ENCODE measurements around the gene CCNL1.
"Not testable (repeated sequence)": the region's sequence is repeated elsewhere in the genome, so short reads cannot be mapped to it uniquely, and the experiment has no call there.

The CCNL1 gene

DNA sequence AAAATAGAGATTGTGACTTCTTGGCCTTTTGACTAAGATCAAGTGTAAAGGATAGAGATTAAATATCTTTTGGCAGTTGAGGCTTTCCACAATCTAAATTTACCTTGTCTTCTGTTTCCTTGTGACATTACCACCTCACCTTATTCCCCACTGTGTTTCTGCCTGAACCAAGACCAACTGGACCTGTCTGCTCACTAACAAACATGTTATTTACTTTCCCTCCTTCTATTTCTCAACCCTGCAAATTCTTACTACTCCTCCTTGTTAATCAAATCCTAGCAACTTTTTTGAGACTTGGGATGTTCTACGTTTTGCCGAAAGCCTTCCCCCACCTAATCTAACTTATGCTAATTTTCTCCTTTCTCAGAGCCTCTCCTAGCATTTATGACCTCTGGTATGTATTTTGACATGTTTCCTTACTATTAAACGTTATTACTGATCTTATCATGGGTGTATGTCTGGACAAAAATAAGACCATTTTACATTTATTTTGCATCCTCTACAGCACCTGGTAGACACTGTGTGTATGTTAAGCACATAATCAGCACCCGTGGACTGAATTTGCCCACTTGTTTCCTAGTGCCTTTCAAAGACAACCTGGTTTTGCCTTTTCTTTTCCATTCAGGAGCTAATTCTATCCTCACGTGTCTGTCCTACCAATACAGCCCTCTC lies 7.6 kb upstream of the CCNL1 start:
- no peak for DNase-seq

DNA sequence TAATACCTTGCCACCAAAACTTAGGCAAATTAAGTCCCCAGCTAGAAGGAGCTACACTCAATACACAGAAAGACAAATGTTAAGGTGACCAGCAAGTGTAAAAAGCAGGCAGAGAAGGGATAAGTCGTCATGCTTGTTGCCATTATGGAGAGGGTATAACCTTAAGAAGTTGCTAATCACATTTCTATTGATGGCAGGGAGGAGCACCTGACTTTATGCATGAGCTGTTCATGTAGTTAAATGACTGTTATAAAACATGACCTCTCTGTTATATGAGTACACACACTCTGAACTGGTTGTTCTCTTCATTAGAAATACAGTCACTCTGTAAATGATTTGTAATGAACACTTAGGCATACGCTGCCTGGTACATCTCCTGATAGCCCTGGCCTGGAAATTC lies 6.6 kb upstream of the CCNL1 start:
- DNase-seq = no peak

DNA sequence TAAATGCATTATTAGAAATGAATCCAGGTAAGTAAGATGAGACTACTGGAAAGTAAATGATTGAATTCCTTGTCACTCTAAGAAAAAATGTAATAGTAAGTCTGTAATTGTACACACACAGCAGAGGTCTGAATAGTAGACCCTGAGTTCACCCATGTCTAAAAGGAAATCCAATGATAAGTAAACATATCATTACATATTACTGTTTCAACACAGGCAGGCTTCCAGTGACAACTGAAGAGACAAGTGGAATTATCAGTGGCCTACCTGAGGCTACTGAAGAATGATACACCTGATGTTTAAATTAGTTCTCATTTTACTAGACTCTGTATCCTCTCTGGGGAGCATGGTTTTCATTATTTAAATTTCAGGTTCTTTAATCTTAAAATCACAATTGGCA lies 6.2 kb upstream of the CCNL1 start:
- DNase-seq = no peak

DNA sequence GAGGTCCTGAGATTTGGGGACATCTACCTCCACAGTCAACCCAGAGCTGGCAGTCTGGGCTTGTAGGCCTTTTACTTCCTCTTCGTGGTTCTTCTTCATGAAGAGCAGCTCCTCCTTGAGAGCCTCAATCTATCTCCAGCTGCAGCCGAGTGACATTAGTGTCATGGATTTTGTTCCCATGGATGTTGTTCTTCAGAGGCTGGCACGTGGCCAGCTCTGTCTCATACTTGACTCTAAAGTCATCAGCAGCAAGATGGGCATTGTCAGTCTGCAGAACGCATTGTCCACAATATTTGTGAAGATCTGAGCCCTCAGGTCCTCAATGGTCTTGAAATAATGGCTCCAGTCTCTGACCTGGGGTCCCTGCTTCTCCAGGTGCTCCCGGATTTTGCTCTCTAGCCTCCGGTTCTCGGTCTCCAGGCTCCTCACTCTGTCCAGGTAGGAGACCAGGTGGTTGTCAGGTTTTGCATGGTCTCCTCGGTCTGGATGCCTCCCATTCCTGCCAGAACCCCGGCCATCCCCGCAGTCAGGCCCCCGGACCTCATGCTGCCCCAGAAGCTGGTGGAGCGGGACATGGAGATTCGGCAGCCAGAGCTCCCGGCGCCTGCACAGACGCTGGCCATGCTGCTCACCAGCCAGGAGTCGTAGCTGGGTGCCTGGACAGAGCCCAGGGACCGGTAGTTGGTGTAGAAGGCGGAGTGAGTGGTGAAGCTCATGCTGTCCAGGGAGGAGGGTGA lies 3.4 kb upstream of the CCNL1 start:
- no peak for DNase-seq

DNA sequence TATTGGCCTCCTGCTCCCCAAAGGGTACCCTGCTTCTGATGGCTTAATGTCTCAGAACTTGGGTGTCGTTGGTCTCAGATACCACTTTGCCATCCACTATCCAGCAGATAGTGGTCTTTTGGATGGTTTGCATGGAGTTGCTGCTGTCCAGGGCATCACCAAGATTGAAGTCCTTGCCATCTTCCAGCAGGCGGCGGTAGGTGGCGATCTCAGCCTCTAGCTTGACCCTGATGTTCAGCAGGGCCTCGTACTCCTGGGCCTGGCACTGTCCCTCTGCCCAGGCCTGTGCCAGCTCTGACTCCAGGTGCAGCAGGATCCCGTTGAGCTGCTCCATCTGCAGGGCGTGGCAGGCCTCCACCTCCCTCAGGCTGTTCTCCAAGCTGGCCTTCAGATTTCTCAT lies 2.7 kb upstream of the CCNL1 start:
- not testable (repeated sequence) for DNase-seq

DNA sequence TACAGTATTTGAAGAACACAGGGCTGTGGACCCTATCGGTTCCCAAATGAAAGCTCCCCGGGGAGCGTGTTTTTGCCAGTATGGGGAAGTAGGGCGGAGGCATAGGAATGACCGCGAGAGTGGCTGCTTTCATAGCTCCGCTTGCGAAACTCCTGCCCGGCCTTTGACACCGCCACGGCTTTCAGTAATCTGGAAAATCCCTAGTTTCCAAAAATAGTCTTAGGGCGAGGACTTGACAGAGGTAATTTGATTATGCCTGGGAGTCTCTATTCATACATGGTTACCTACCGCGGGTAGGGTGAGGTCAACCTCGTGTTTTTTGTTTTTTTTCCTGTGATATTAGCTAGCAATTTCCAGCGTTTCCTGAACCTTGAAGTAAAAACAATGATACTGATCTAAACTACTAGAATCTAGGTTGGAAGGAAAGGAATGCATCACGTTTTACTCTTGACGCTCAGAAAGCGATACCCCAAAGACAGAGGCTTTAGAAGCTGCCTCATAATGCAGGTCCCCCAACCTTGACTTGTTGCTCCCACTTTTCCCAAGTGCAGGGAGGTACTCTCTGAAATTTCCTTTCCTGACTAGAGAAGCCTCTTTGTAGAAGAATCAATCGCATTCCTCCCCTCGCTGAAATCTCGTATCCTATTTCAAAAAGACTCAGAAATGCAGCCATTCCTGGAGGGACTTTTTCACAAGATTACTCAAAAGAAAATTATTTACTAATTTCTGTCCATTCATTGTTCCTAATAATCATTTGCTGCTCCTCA lies 894 bp upstream of the CCNL1 start:
- peak; percentile 95 for DNase-seq

DNA sequence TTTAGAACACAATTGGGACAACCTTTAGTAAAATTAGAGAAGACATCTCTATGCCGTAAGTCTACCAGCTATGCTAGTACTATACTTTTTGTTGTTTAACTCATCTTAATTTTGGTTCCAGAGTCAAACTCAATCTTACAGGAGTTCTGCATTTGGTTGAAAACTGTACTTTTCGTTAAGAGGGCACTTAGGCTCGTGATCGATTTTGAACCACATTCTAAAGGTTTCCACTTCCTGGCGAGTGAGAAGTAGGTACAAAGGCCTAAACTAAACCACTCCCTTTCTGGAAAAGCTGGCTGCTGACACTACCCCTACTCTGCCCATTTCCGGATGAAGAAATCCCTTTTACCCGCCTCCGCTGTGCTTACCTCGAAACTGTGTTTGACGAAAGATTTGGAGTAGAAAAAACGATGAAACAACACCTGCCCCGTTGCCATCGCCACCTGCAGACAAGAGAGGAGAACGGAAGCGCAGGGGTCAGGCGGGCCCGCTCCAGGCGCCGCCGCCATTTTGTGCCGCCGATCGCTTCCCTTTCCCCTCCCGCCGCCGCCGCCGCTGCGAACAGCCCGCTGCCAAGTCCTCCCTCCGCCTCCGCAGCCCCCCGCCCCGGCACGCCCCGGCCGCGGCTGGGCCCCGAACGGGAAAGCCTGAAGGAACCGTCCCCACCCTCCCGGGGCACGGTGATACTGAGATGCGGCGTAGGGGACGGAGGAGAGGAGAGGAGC lies 748 bp downstream of the CCNL1 start:
- DNase-seq = no peak

DNA sequence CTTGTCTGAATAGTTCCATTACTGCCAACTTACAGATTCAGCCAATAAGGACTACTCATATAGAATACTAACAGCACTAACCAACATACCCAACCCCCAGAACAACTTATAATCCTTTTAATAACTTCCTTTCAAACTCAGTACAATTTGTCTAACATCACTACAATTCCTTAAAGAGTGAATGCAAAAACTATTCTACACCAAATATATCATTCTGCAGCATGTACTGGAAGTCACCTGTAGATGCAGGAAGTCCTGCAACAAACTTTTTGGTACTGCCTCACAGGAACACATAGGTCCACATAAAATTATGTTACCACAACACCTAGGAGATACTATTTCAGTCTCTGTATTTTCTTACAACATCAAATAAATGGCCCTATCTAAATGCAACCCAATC lies 2.1 kb downstream of the CCNL1 start:
- no peak for DNase-seq

DNA sequence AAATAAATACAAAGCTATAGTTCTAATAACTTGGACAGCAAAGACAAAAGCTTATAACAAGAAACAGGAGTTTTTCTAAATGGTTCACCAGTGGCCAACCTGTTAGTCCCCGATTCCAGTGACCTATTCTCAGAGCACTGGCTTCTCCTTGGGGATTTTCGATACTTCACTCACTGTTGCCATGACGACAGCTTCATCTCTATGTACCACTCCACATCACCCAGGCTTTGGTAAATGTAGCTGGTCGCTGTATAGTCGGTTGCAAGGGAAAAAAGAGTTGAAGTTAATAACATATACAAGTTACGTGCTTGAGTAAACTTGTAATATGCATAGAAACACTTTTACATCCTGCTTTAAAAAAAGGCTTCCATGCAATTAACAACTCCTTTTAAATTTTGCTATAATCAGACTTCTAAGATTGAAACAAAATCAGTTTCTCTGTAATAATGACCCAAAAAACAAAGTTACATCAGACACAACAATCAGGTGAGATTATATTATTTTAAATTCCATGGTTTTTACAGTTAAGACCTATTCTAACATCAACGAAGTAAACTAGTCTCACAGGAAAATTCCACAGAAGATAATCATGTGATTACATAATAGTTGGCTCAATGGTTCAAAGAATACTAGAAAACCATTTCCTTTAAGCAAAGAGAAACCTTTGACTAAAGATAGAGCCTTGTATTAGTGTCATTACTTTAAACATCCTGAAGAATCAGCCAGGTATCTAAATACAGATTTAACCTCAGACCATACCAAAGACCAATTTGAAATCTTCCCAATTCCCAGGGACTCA lies 2.9 kb downstream of the CCNL1 start:
- DNase-seq = no peak

DNA sequence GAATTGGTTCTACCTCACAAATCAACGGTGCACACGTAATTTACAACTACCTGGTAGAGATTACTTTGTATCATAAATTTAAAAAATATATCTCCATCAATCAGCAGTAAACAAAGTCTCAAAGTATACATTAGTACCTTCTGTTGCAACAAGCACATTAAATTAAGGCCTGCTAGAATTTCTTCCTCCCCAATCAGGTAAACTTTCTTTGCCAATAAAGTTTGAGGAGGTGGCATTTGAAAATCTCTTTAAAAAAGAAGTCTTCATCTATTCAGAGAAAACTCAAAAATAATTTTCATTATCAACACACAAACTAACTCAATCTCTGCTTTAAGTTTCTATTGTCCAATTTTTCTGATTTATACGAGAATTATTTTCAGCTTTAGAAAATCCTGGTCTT lies 4.4 kb downstream of the CCNL1 start:
- no peak for DNase-seq

DNA sequence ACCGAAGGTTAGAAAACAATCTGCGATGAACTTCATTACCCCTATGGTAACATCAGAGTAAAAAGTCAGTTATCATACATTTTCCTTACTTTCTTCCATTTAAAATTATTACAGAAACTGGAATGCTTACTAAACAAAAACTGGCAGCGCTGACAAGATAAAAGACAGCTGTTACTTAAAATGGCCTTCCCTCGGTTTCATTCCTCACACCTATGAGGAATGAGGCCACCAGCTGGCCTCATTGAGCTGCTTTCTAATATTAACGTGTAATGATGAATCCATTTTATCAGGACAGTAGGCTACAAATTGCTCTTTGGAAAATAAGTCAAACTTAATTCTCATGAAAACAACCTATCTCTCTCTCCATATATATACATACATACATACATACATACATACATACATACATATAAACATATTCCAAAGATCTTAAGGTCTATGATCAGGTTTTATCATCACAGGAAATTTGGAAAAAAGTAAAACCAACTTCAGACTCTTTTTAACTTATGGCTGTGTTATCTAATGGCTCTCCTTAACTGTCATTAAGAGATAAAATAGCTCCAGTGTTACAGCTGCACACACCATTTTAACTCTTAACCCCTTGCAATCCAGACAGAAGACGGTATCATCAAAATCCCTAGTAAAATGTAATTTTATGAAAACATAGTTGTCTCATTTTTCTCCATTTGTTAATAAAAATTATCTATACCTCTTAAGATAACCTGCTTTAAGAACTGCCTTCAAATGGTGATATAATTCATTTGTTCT lies 5.2 kb downstream of the CCNL1 start:
- DNase-seq = no peak

DNA sequence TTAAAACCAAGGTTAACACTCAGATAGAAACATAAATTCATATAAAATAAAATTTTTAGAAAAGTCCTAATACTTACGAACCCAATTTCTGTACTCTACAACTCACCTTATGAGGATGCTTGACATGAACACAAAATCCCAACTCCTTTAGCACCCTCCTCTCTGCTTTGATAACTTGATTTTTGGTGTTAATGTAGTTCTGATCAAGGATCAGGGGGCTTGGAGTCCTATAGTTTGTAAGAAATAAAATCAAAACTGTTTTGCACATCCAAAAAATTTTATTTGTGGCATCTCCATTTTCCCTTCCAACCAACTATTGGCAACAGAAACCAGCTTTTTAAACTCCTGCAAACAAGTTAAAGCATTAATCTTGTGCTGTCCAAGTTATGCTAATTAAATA lies 7.0 kb downstream of the CCNL1 start:
- no peak for DNase-seq

DNA sequence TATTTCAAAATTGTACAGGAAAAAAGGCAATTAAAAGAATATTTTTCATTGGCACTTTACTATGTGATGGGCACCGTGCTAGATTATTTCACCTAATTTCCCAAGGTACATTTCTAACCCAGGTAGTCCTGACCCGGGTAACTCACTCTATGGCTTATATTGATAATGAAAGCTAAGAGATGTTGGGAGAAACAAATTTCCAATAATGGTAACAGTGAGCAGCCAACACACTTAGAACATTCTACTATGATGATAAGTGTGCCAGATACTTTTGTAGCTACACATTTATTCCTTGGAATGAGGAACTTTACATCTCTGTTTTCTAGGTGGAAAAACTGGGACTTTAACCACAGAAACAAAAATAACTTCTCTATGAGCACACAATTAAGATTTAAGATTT lies 7.5 kb downstream of the CCNL1 start:
- DNase-seq = no peak

DNA sequence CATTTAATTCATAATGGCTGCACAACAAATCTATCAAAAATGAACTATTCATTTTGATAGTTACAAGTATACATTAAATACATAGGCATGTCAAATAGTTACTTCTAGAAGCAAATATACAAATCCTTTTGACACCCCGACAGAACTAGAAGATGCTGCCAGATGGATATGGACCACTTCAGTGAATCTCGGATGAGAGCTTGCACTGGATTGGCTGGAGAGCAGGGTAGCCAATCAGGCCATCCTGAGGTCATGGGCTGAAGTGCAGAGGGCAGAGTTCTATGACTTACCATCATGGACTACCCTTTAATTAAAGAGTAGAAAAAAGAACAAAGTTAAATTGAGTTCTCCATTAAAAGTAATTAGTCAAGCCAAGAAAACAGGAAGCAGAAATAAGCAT lies 8.3 kb downstream of the CCNL1 start:
- no peak for DNase-seq

DNA sequence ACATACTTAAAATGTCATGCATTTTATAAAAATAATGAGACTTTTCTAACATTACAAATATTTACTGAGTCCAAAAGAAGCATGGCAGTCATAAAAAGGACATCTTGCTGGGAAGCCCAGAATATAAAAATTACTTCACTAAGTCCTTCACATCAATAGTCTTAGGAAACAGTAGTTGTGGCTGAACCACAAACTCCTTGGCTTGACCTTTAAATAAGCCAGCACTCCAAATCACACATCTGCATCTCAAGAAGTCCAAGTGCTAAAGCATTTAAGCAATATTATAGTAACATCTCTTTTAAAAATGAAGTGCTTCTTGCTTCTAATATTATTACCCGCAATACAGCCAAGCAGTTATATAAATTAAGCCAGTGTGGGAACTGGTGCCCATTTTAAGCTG lies 8.8 kb downstream of the CCNL1 start:
- no peak for DNase-seq

DNA sequence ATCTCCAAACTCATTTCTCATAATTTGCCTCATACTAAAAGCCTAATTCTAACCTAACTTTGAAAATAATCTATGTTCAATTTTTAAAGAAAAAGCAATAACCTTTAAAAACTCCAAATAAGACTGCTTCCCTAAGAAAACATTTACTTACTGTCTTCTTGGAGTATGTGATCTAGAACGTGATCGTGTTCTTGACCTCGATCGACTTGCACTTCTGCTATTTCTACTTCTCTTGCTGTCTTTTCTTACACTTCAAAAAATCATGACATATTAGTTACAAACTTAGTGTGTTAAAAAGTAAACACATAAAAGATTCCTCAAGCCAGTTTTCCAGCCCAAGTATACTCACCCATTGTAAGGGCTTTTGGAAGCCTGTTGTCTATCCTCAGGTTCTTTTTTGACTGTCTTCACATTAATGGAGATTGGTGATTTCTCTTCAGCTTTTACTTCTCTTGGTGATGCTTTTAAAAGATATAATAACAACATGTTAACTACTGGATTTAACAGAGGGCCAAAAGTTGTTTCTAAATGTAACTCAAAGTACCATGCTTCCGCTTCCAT lies 10.7 kb downstream of the CCNL1 start:
- no peak for DNase-seq

DNA sequence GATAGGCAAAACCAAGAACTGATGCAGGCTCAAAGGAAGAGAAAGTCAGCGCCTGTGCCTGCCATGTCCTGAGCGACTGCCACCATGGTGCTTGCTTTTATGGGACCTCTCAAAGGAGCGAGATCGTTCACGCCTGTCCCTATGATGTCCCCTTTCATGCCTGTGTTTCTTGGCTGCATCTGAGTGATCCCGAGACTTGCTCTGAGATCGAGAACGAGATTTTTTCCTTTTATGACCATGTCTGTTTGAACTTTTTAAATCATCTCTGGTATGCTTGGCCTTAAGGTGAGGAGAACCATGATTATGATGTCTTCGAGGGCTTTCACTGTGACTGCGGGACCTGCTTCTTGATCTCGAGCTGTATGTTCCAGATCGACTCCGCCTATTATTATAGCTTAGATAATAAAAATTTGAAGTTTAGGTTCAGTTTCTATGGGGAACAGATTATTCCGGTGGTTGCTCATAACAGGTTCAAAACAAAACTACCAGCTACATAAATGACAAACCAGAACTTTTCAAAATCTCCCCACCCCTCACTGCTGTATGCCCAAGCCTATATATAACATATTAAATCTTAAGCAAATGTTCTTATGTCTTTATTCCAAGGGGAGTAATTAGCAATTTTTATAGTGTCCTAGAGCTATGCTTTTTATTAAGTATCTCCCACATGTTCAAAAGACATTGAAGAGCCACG lies 11.6 kb downstream of the CCNL1 start:
- DNase-seq = no peak

DNA sequence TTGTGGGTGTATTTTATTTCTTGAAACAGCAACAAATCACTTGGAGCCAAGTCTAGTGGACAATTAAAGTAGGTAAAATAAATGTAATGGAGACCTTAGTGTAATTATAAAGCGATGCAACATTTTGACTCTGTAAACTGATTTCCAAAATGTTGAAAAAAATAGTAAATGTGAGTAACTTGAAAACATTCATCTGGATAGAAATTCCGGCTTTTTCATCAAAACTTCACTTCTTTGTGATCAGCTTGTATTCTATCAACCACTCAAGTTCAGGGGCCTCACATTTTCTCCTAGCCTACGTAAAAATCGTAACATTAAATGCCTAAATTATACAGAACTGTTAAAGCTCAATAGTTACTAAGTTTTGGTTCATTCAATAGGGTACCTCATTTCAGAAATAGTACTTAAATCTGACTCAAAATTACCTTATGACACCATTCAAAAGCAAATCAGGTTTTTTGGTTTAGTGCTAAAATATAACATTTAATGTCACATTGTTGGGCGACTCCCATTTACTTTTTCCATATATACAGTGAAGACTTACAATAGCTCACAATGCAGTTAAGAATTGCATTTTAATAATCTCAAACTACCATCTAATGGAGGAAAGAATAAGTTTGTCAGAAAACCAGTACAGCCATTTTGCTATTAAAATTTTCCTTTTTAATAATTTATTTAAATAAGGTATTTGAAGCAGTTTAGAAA lies 12.7 kb downstream of the CCNL1 start:
- no peak for DNase-seq

DNA sequence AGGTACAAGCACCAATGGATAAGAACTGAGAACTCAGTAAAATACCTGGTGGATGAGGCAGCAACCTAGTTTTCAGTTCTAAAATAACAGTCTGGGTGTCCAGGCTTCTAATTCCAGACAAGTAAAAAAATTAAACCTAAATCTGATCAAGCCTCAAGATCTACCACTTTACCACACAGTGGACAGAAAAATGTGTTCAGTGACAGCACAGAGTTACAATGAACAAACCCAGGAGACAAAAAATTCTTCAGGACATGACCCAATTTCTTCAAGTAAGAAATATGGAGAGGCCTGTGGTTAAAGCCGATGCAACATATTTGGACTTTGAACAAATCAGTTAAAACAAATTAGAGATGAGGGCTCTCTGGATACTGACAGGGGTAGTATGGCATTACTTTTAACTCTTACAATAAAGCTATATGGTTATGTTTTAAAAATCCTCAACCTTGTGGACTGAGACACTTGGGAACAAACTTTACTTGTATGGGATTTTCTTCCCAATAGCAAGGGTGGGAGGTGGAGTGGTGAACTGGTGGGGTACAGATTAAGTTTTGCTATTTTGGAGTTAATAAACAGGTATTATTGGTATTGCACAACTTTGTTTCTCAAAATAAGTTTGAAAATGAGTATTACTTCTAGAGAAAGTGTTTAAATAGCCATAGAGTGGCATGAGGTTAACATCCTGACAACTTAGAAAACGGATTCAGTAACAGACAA lies 14.2 kb downstream of the CCNL1 start:
- DNase-seq = no peak

Data from amniotic stem cell (primary cell).